IMR-90 (cell line): ENCODE measurements around the gene CYTH4.

Source experiments
- CHD1 ChIP-seq: IDR thresholded peaks from 2 replicates; pipeline ENCODE4 v1.6.1; 2012; ENCODE audit warnings: low read depth, low read length, improper control_type of control experiment
- CTCF ChIP-seq: conservative IDR thresholded peaks from 2 replicates; pipeline ENCODE4 v1.5.1; 2012; ENCODE audit warnings: mild to moderate bottlenecking, low read depth, low read length, improper control_type of control experiment
- FOS ChIP-seq: fragments of 150-350 bp; IDR thresholded peaks from 2 replicates; pipeline ENCODE4 v1.6.1; 2016; ENCODE audit warnings: low read depth, low read length
- MAFK ChIP-seq: IDR thresholded peaks from 2 replicates; pipeline ENCODE4 v1.6.1; 2012; ENCODE audit warnings: low read depth, low read length, improper control_type of control experiment
- MAZ ChIP-seq: IDR thresholded peaks from 2 replicates; pipeline ENCODE4 v1.6.1; 2012; ENCODE audit warnings: low read depth, mild to moderate bottlenecking, low read length, improper control_type of control experiment, moderate library complexity, borderline replicate concordance
- MXI1 ChIP-seq: IDR thresholded peaks from 2 replicates; pipeline ENCODE4 v1.6.1; 2012; ENCODE audit warnings: low read depth, mild to moderate bottlenecking, low read length, moderate library complexity, borderline replicate concordance
- NFE2L2 ChIP-seq: fragments of 150-350 bp; IDR thresholded peaks from 2 replicates; pipeline ENCODE4 v1.6.1; 2016; ENCODE audit warnings: low read depth, mild to moderate bottlenecking, low read length
- POLR2A ChIP-seq: IDR thresholded peaks from 2 replicates; pipeline ENCODE4 v1.6.1; 2012; ENCODE audit warnings: mild to moderate bottlenecking, low read depth, low read length
- RAD21 ChIP-seq: IDR thresholded peaks from 2 replicates; pipeline ENCODE4 v1.6.1; 2012; ENCODE audit warnings: low read length, improper control_type of control experiment
- RCOR1 ChIP-seq: IDR thresholded peaks from 2 replicates; pipeline ENCODE4 v1.6.1; 2012; ENCODE audit warnings: mild to moderate bottlenecking, low read length, improper control_type of control experiment; ENCODE audit not compliant: insufficient replicate concordance
- RFX5 ChIP-seq: IDR thresholded peaks from 2 replicates; pipeline ENCODE4 v1.8.0; 2012; ENCODE audit warnings: low read depth, mild to moderate bottlenecking, low read length, moderate library complexity
- SMC3 ChIP-seq: fragments of 150-350 bp; IDR thresholded peaks from 2 replicates; pipeline ENCODE4 v1.6.1; 2016; ENCODE audit warnings: low read depth, mild to moderate bottlenecking, antibody characterized with exemption, low read length, moderate library complexity
- USF2 ChIP-seq: fragments of 150-350 bp; IDR thresholded peaks from 2 replicates; pipeline ENCODE4 v1.6.1; 2017; ENCODE audit warnings: mild to moderate bottlenecking, antibody characterized with exemption, low read length, low read depth

GRCh38 chr22:37356922-37357321, 74.6 kb downstream of the CYTH4 start:
- TF ChIP-seq CTCF (no peak), POLR2A (no peak), MAFK (no peak), FOS (no peak), MXI1 (no peak), USF2 (no peak), RAD21 (no peak), CHD1 (no peak), RFX5 (no peak), SMC3 (no peak), RCOR1 (no peak), MAZ (no peak), NFE2L2 (no peak)
